Panc1 (cell line): ENCODE results near the gene MAGI2. TPM values are rescaled to one million over a fixed set of nuclear protein-coding genes. Genes with fewer than 3 reads are reported as not detected.

Source experiments
- ATAC-seq: fragments of 200-7000 bp; cut with Tn5 transposase; 2 replicates; pipeline ENCODE4 v1.9.1; 2020; ENCODE audit warnings: mild to moderate bottlenecking, moderate library complexity
- BruUV-seq: library from RNA; stranded (reverse); fragments of 400-500 nt; replicated peaks from 2 replicates; lab custom pipeline; 2021; lab: Mats Ljungman, UMichigan
- CTCF ChIA-PET: fragments of 300-600 bp; sonication (Branson Sonifier 250); formaldehyde crosslinking; loops from one replicate; lab custom pipeline; 2022; ENCODE audit warnings: antibody characterized with exemption; lab: Charles Lee
- POLR2A ChIA-PET: fragments of 300-600 bp; sonication (Branson Sonifier 250); formaldehyde crosslinking; loops from one replicate; lab custom pipeline; 2022; ENCODE audit warnings: antibody characterized with exemption; lab: Charles Lee
- DNase-seq: peaks from one replicate; pipeline ENCODE4 v3.0.0-alpha.2; 2010; ENCODE audit warnings: low read depth, low spot score
- H3K27ac ChIP-seq: 2 replicates; pipeline ENCODE4 v1.5.1; 2011; ENCODE audit warnings: mild to moderate bottlenecking, low read length, inconsistent platforms
- H3K27me3 ChIP-seq: fragments of 200-500 bp; sonication (Bioruptor generic); 2 replicates; pipeline ENCODE4 v1.6.0; 2014; ENCODE audit warnings: low read length, inconsistent platforms; ENCODE audit not compliant: control insufficient read depth, insufficient read depth
- H3K36me3 ChIP-seq: fragments of 200-500 bp; sonication (Bioruptor generic); 2 replicates; pipeline ENCODE4 v1.5.1; 2014; ENCODE audit warnings: inconsistent platforms, mild to moderate bottlenecking, low read length, moderate library complexity; ENCODE audit not compliant: control insufficient read depth, insufficient read depth
- H3K4me1 ChIP-seq: 2 replicates; pipeline ENCODE4 v1.5.1; 2011; ENCODE audit warnings: inconsistent platforms, mild to moderate bottlenecking, low read length, moderate library complexity; ENCODE audit not compliant: control insufficient read depth, insufficient read depth
- H3K4me3 ChIP-seq, 2 experiments: 2 replicates each; pipeline ENCODE4 v1.5.1; 2011 to 2012; ENCODE audit warnings: low read depth in 2 of 2, low read length in 2 of 2, mild to moderate bottlenecking in 2 of 2, inconsistent platforms in 1 of 2, moderate library complexity in 1 of 2
- H3K9me3 ChIP-seq: fragments of 200-500 bp; sonication (Bioruptor generic); 2 replicates; pipeline ENCODE4 v1.5.1; 2014; ENCODE audit warnings: low read depth, mild to moderate bottlenecking, inconsistent platforms, low read length, moderate library complexity; ENCODE audit not compliant: control insufficient read depth, insufficient read depth
- POLR2AphosphoS5 ChIP-seq: IDR thresholded peaks from 2 replicates; pipeline ENCODE4 v1.6.1; 2012; ENCODE audit warnings: mild to moderate bottlenecking, low read depth, low read length, moderate library complexity
- SIN3A ChIP-seq: IDR thresholded peaks from 2 replicates; pipeline ENCODE4 v1.6.1; 2012; ENCODE audit warnings: low read depth, mild to moderate bottlenecking, low read length, moderate library complexity, borderline replicate concordance; ENCODE audit not compliant: insufficient read depth
- TCF7L2 ChIP-seq: IDR thresholded peaks from 2 replicates; pipeline ENCODE4 v1.6.1; 2011; ENCODE audit warnings: mild to moderate bottlenecking, low read depth, low read length, inconsistent platforms
- in situ Hi-C: cut with HindIII; loops from 2 replicates; pipeline ENCODE4 v1.10.0; 2016; ENCODE audit warnings: low sequenced_read_pairs, low pct_unique_long_range_greater_than_20kb
- intact Hi-C: fragments of 100-400 bp; cut with micrococcal nuclease; formaldehyde crosslinking; loops from one replicate; pipeline ENCODE4 v1.10.0; 2022; ENCODE audit not compliant: unreplicated experiment
- total RNA-seq: library from RNA; stranded (reverse); gene quantifications from one replicate; pipeline ENCODE4 v1.2.1, GENCODE V29; 2021; ENCODE audit not compliant: unreplicated experiment
- TF ChIP-seq, protein P1 (sequence below), 2 experiments: IDR thresholded peaks; 2 replicates each; pipeline ENCODE4 v1.6.1; 2011 to 2012; ENCODE audit warnings: low read depth in 2 of 2, control low read depth in 1 of 2, low read length in 1 of 2, mild to moderate bottlenecking in 1 of 2, moderate library complexity in 1 of 2; ENCODE audit not compliant: insufficient read depth in 1 of 2
- TF ChIP-seq, protein P2 (sequence below): fragments of 450-650 bp; IDR thresholded peaks from 2 replicates; pipeline ENCODE4 v1.5.1; 2017; ENCODE audit warnings: mild to moderate bottlenecking

The MAGI2 gene
- total RNA-seq, 1 experiment from 2014 or later, result 5.4 TPM

DNA sequence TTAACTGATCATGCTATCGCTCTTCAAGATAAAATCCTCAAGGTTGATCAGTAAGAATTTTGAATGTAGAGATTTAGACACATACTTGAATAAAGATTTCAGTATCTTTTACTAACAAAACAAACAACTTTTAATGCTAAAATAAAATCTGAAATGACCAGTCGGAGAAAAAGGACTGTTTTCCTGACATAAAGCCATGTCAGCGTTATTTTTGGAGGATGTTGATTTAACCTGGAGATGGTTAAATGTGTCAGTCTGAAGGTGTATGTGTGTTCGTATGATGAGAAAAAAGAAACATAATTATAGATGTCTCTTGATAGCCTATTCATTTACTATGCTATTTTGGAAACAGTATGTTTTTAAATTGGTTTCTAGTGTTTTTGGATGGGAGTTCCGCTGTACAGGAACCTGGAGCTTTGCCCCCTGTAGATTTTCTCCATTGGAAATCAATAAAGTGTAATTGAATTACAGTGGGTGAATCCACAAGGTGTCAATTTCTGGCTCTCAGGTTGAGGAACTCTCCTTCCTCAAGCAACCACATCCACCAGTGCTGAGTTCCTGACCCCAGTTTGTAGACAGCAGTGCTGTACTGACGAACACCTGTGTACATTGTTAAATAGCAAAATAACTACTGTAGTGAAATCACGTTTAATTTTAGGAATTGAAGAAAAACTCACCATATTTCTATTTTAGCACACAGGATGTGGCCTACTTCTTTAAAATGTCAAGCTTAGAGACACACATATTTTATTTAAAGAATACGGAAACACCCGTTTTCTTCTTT lies 670.1 kb downstream of the MAGI2 start:
- H3K9me3 ChIP-seq, result no peaks in the 10 kb centered on the region
- no peaks in the 10 kb centered on the region for H3K36me3 ChIP-seq
- H3K27me3 ChIP-seq, result no peaks in the 10 kb centered on the region
- BruUV-seq, result no TSS peak
- POLR2A ChIA-PET, result no interaction called here
- intact Hi-C loops, result no loop called here
- H3K27ac ChIP-seq, result no peak overlapping the region
- no peak overlapping the region for H3K4me3 ChIP-seq
- in situ Hi-C loops, result no loop called here
- H3K4me1 ChIP-seq, result no peaks in the 10 kb centered on the region
- DNase-seq (no peak), ATAC-seq (no peak)
- TF ChIP-seq, protein P1, sequence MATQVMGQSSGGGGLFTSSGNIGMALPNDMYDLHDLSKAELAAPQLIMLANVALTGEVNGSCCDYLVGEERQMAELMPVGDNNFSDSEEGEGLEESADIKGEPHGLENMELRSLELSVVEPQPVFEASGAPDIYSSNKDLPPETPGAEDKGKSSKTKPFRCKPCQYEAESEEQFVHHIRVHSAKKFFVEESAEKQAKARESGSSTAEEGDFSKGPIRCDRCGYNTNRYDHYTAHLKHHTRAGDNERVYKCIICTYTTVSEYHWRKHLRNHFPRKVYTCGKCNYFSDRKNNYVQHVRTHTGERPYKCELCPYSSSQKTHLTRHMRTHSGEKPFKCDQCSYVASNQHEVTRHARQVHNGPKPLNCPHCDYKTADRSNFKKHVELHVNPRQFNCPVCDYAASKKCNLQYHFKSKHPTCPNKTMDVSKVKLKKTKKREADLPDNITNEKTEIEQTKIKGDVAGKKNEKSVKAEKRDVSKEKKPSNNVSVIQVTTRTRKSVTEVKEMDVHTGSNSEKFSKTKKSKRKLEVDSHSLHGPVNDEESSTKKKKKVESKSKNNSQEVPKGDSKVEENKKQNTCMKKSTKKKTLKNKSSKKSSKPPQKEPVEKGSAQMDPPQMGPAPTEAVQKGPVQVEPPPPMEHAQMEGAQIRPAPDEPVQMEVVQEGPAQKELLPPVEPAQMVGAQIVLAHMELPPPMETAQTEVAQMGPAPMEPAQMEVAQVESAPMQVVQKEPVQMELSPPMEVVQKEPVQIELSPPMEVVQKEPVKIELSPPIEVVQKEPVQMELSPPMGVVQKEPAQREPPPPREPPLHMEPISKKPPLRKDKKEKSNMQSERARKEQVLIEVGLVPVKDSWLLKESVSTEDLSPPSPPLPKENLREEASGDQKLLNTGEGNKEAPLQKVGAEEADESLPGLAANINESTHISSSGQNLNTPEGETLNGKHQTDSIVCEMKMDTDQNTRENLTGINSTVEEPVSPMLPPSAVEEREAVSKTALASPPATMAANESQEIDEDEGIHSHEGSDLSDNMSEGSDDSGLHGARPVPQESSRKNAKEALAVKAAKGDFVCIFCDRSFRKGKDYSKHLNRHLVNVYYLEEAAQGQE (IDR thresholded peaks at IDR 0.05; ENCODE audit: insufficient read depth in 1 of 2, low read depth in 2 of 2, low read length in 1 of 2), result no peak
- TF ChIP-seq SIN3A (no peak), TCF7L2 (no peak), POLR2AphosphoS5 (no peak)
- TF ChIP-seq, protein P2, sequence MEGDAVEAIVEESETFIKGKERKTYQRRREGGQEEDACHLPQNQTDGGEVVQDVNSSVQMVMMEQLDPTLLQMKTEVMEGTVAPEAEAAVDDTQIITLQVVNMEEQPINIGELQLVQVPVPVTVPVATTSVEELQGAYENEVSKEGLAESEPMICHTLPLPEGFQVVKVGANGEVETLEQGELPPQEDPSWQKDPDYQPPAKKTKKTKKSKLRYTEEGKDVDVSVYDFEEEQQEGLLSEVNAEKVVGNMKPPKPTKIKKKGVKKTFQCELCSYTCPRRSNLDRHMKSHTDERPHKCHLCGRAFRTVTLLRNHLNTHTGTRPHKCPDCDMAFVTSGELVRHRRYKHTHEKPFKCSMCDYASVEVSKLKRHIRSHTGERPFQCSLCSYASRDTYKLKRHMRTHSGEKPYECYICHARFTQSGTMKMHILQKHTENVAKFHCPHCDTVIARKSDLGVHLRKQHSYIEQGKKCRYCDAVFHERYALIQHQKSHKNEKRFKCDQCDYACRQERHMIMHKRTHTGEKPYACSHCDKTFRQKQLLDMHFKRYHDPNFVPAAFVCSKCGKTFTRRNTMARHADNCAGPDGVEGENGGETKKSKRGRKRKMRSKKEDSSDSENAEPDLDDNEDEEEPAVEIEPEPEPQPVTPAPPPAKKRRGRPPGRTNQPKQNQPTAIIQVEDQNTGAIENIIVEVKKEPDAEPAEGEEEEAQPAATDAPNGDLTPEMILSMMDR, result no peak
- CTCF ChIA-PET, result no interaction called here

DNA sequence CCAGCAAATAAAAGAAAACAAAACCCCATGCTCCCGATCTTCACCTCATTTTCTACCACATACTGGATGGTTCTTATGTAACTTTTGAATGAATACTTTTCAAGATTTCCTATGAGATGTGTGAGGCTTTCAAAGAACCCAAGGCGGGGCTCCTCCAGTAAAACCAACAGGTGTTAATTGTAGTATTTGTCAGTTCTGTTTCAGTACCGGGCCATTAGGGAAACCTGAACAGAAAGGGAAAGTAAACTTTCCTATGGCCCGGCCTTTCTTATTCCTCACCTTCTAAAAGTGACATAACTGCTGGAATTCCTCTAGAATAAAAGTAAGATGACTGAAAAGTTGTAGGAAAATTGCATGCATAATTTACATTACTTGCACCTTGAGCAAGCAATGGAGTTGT lies 672.9 kb downstream of the MAGI2 start:
- Histone ChIP-seq H3K9me3 (no peaks in the 10 kb centered on the region), H3K27ac (no peak overlapping the region), H3K4me1 (no peaks in the 10 kb centered on the region), H3K36me3 (no peaks in the 10 kb centered on the region), H3K4me3 (no peak overlapping the region), H3K27me3 (no peaks in the 10 kb centered on the region; the same call in 1 of the 2 replicates)
- in situ Hi-C loops, result no loop called here
- POLR2A ChIA-PET, result interaction anchor here (0.6 kb wide), 1 partner anchor 104 kb away, joined by 4 read pairs; no protein-coding TSS in a partner anchor
- CTCF ChIA-PET, result no interaction called here
- DNase-seq (no peak), ATAC-seq (no peak)
- no TSS peak for BruUV-seq
- intact Hi-C loops, result no loop called here
- TF ChIP-seq SIN3A, result no peak
- TF ChIP-seq, protein P1 (IDR thresholded peaks at IDR 0.05; ENCODE audit: insufficient read depth in 1 of 2, low read depth in 2 of 2, low read length in 1 of 2), result no peak
- TF ChIP-seq, protein P2, result no peak
- TF ChIP-seq TCF7L2, result no peak
- TF ChIP-seq POLR2AphosphoS5, result no peak
